ENCODE data around the gene CD79A.

DNA sequence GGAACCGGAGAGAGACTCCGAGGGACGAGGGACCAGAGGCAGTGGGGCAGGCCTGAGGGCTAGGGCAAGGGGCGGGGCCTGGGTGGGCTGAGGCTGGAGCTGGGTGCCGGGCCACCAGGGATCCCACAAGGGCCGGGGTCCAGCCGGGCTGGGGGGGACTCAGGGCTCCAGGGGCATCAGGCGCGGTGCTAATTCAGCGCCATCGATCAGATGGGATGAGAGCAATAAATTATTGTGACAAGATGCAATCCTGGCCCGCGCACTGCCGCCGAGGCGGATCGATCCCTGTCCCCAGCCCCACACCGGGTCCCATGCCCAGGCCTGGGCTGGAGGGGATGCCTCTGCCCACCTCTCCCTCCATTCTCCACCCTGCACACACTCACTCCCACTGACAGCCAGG, 45.5 kb downstream of the CD79A start:
- no peak for TF ChIP-seq CTCF (IDR thresholded peaks at IDR 0.05; ENCODE audit: poor library complexity, severe bottlenecking)
- TF ChIP-seq POLR2AphosphoS5 (IDR thresholded peaks at IDR 0.05), result no peak
- peak; percentile 19 for TF ChIP-seq EZH2 (IDR thresholded peaks at IDR 0.05; ENCODE audit: borderline replicate concordance, insufficient read depth, low read length, poor library complexity, severe bottlenecking)

Measured in neural cell (in vitro differentiated cells).